ENCODE measurements around the gene ZSCAN25.
"Not testable (repeated sequence)": the region's sequence is repeated elsewhere in the genome, so short reads cannot be mapped to it uniquely, and the experiment has no call there.

The ZSCAN25 gene

DNA sequence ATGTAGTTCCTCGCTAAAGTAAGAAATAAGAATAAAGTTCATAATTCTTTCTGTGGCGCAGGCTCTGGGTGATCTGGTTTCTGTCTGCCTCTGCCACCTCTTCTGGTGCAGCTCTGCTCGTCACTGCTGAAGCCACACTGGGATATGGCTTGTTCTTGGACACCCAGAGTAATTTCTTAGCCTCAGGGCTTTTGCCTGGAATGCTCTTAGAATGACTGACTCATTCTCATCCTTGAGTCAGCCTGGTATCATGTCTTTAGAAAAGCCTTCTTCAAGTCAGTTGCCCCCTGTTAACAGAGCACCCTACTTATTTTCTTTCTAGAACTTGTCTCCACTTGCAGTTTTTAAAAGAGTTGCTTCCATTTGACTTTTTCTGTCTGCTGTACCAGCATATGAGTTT, 2.0 kb downstream of the ZSCAN25 start:
- DNase-seq: no peak

DNA sequence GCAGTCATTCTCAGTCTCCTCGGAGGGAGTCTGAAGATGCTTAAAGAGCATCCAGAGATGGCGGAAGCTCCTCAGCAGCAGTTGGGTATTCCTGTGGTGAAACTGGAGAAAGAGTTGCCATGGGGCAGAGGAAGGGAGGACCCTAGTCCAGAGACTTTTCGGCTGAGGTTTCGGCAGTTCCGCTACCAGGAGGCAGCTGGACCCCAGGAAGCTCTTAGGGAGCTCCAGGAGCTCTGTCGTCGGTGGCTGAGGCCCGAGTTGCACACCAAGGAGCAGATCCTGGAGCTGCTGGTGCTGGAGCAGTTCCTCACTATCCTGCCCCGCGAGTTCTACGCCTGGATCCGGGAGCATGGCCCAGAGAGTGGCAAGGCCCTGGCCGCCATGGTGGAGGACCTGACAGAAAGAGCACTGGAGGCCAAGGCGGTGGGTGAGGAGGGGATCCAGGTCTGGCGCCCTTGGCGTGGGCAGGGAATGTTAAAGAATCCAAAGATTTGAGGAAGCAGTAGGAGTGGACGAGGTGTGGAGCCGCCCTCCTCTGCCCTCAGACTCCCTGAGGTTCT, 2.9 kb downstream of the ZSCAN25 start:
- DNase-seq: no peak

DNA sequence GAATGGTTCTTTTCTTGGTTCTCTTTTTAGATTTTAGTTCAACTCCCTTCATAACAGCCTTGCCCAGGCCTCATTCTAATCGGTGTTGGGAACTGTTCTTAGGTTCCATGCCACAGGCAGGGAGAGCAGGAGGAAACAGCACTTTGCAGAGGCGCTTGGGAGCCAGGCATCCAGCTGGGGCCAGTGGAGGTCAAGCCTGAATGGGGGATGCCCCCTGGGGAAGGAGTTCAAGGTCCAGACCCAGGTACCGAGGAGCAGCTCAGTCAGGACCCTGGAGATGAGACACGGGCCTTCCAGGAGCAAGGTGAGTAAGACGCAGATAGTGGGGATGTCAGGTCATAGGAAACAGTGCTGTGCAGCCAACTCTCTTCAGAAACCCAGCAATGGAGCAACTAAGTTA, 4.5 kb downstream of the ZSCAN25 start:
- no peak for DNase-seq

DNA sequence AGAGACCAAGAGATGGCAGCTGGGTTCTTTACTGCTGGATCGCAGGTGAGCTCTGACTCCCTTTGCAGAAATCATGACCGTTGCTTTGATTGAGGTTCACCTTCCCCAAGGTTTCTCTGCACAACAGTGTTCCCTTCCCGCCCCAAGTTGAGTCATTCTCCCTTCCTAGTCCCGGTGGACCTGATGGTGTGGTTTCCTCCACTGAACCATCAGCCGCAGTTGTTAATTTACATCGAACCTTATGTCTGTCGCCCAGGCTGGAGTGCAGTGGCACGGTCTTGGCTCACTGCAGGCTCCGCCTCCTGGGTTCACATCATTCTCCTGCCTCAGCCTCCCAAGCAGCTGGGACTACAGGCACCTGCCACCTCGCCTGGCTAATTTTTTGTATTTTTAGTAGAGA, 5.8 kb downstream of the ZSCAN25 start:
- no peak for DNase-seq

DNA sequence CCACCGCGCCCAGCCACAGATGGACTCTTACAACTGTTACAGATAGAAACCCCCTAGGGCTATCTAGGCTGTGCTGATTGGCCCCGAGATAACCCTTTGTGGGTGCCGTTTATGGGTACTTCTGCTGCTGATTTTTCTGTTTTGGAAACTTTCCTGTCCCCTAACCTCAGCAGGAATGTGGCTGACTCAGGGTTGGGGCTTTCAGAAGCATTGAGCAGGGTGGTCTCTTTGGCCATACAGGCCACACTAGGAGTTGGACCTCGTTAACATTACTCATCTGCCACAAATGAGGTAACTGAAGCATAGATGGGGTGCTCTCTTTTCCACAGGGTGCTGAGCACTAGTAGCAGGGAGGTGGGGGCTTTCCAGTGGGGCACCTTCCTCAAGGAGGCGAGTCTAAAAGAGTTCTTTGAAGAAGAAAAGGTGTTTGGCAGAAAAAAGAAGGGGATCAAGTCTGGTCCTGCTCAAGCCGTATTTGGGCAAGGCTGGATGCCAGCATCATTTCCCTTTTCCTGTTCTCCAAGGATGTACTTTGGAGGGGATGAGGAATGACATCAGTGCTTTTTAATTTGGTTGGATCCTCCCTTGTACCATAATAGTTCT, 6.4 kb downstream of the ZSCAN25 start:
- no peak for DNase-seq

DNA sequence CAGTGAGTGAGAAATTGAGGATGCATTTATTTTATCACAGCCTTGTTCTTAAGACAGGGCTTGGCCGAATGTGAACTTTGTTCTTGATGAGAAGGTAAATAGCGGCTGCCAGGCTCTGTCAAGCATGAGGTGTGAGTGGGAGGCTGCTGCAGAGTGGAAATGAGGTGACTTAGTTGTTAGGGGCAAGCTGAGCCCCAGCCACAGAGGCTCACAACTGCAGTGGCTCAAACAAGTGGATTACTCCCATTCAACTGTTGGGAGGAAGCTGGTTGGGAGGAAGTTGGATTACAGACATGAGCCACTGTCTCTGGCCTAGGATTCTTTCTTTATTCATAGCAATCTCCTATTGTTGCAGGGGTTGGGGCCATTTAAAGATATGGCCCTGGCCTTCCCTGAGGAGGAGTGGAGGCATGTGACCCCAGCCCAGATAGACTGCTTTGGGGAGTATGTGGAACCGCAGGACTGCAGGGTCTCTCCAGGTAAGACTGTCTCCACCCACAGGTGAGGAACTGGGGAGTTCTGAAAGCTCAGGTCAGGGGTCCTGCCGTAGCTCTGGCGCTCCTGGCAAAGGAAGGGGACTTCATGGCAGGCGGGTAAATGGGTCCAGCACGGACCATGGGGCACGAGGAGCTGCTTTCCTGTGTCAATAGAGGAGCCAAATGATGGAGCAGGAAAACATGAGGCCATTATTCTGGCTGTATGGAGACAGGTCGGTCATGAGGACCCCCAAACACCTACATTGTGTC, 7.1 kb downstream of the ZSCAN25 start:
- DNase-seq: no peak

DNA sequence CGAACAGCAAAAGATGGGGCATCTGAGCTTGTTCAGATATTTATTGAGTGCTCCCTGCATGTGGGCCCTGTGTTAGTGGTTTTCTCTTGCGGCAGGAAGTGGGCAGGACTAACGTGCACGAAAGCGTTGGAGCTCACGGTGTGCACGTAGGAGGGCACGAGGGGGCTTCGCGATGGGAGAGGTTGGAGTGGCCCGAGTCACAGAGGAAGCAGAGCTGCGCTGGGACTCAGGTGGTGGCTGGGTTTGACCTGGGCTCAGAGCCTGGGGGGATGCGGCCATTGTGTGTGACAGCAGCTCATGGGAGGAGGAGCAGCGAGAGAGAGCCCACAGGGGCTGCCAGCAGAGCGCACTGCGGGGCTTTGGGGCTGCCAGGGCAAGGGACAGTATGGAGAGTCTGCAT, 7.7 kb downstream of the ZSCAN25 start:
- no peak for DNase-seq

DNA sequence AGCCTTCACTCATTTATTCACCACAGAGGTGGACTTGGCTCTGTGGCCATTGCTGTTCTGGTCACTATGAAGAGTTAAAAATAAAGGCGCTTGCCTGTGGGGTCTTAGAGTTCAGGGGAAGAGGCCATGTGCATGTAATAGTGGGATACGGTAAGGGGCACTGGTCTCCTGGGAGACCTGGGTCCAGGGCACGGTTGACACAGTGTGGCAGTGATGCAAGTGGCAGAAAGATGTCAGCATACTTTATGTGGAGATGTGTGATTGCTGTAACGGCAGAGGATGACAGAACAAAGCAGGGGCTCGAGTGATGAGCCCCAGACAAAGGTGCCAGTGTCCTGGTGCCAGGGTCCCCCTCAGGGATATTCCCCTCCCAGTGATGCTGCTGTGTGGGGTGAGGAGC, 8.6 kb downstream of the ZSCAN25 start:
- no peak for DNase-seq

DNA sequence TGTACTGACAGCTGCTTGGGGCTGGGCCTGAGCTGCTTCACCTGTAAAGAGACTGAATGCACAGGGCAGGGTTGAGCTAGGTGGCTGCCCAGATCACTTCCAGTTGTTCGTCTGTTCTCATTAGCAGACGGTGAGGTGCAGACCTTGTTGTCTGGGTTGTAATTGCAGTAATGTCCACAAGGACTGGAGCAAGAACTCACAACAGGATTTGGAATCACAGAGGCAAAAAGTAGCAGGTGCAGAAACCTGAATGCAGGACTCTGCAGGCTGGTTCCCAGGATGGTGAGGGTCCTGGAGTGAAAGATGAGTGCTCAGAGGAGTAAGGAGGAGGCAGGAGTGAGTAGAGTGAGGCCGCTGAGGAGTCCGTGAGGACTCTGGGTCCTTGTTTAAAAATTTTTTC, 9.2 kb downstream of the ZSCAN25 start:
- no peak for DNase-seq

DNA sequence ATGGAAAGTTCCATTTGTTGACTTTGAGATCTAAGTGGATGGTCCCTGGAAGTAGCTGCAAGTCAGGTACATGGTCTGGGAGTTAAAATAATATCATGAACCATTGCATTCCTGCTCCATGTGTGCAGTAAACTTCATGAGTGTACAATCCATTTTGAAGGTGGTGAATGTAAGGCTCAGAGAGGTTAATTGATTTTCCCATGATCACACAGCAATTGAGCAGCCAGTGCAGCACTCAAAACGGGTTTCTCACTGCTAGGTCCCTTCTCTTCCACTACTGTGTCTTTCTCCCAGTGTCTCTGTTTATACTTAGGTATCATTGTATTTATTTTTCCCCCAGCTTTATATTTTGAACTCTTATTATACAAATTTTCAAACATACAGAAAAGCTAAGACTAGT, 9.9 kb downstream of the ZSCAN25 start:
- DNase-seq: no peak

DNA sequence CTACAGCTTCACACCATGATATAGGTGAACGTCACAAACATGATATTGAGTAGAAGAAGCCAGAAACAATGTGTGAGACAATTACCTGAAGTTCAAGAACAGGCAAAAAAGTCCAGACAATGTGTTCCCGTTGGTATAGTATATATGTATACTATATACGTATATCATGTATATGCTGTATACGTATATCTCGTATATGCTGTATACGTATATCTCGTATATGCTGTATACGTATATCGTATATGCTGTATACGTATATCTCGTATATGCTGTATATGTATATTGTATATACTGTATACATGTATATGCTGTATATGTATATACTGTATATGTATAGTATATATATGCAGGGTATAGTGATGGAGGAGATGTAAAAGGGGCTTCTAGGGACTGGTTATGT, 10.8 kb downstream of the ZSCAN25 start:
- DNase-seq: no peak

DNA sequence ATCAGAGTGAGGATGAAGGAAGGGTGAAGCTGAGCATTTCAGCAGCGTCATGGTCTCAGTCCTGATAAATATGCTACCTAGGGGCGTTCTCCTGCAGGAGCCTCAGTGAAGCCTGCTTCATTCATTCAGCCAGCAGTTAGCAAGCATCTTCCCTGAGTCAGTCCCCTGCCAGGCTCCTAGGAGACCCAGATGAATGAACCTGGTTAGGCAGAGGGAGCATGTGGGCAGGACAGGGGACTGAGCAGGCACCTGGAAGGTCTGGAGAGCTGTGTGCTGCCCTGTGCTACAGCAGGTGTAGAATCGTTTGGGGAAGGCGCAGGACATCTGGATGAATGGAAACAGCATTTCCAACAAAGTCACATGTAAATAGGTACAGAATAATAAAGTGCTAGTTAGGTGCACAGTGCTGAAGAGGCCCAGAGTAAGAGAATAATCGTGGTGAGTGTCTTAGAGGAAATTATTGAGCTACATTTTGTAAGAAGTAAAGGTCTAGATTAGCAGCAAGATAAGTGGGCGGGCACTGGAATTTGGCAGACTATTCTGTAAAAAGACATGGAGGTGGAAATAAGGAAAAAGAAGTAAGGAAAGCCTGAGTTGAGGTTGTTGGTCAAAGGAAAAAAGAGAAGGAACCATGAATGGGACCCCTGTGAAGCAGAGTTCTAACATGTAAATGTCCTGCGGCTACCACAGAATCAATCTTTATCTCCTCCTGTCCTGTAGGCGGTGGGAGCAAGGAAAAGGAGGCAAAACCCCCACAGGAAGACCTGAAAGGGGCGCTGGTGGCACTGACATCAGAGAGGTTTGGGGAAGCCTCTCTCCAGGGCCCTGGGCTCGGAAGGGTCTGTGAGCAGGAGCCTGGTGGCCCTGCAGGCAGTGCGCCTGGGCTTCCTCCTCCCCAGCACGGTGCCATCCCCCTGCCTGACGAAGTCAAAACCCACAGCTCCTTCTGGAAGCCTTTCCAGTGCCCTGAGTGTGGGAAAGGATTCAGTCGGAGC, 12.0 kb downstream of the ZSCAN25 start:
- DNase-seq: no peak

DNA sequence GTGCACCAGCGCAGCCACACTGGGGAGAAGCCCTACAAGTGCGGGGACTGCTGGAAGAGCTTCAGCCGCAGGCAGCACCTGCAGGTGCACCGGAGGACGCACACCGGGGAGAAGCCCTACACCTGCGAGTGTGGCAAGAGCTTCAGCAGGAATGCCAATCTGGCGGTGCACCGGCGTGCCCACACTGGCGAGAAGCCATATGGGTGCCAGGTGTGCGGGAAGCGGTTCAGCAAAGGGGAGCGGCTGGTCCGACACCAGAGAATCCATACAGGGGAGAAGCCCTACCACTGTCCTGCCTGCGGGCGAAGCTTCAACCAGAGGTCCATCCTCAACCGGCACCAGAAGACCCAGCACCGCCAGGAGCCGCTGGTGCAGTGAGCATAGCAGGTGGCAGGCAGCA, 12.9 kb downstream of the ZSCAN25 start:
- no peak for DNase-seq

DNA sequence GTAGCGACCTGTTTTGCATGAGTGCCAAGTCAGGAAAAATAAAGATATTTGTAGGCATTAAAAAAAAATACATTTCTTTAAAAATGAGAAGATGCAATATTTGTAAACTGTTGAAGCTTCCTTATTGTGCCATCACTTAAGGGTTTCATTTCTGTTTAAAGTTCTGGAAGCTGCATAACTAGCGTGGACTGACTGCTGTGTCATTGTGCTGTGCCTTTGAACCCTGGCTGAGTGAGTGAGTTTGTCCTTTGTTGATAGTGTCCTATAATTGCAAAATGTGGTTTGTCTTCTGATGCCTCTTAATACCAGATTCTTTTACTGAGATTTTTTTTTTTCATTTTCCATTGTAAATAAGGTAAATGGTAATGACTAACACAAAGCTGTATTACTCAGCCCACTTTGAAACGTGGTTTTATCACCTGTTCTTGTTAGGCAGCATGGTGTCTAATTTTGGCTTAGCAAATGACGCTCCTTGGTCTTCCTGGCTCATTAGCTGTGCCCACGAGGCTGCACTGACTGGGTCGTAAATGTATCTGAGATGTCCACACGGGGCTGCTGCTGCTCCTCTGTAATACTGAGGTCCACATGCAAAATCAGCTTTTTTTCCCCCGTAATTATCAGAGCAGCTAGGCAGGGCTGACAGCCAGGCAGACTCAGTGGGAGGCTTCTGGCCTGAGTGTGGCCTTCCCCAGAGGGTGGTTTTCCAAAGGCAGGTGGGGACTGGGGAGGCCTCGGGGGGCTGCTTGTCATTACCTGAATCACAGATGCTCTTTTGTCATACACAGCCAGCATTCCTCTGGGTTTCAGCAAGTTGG, 14.8 kb downstream of the ZSCAN25 start:
- DNase-seq: peak; percentile 3

DNA sequence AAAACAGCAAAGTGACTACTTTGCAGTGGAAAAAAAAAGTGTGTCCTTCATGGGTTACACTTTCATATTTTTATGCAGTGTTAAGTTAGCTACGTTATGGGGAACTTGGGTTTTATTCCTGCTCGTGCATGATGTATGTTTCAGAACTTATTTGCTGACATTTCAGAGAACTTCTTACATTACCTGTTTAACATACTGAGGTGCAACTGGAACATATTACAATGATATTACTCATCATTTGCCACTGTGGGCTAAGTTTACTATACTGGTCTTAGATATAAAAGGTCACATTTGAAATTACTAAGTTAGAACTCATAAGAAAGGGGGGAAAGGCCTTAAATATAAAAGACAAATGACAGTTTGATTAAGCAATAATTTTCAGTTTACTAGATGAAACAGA, 20.7 kb downstream of the ZSCAN25 start:
- DNase-seq: not testable (repeated sequence)

DNA sequence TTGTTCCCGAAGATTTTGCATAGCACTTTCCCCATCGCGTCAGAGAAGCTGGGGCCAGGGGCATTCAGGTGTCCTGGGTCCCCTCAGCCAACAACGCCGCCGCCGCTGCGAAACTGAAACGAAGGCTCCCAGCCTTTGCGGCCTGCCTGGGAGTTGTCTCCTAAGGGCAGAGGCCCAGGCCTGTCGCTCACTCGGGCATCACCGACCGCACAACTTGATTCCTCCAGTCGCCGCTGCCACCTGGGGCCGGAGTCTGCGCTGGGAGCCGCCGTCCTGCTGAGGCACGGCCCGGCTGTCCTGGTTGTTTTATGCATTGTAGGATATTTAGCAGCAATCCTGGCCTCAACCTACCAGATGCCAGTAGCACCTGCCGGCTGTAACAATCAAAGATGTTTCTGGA, 22.0 kb downstream of the ZSCAN25 start:
- no peak for DNase-seq

DNA sequence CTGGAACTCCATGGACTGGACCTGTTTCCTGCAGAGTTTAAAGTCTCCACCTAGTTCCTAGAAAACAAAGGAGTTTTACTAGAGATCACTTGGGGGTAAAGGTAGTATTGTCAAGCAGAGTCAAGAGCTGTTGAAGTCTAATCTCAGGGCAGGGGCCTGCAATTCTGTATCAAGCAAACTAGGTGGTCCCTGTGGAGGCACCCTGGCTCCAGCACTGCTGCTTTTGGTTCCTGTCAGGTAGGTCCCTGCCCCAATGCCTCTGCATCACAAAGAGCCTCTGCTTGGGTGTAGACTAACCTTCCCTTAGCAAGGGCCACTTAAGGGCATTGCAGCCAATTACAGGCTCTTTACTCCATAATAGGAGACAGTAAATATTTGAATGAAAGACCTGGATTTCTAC, 22.5 kb downstream of the ZSCAN25 start:
- DNase-seq: no peak

DNA sequence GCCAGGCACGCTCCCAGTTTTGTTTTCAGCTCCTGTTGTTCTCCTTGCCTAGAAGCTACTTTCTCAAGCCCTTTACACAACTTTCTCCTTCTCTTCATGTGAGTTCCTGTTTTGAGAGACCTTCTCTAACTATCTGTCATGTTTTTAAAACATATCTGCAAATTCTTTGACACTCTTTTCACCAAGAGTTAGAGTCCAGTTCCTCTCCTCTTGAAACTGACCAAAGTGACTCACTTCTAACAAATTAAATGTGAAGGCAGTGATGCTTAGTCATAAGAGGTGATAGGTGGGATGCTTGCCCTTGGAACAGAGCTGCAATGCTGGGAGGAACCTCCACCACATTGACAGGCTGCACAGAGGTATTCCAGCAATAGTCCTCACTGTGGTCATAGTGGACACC, 25.3 kb downstream of the ZSCAN25 start:
- DNase-seq: no peak

DNA sequence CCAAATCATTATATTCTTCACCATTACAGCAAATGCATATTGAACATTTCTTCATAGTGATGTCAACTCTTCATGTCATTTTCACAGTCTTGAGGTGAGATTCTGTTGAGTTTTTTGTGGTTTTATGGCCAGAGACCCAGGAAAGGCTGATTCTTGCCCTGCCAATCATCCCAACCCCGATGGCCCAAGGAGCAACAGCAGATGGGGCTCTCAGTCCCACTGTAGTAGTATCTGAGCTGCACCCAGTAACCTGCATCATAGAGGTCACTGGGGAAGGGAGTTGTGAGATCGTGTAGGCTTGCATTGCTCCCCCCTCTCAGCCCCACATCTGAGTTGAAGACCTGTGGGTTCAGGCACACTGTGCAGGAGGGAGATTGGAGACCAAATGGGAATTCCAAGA, 26.7 kb downstream of the ZSCAN25 start:
- DNase-seq: no peak

DNA sequence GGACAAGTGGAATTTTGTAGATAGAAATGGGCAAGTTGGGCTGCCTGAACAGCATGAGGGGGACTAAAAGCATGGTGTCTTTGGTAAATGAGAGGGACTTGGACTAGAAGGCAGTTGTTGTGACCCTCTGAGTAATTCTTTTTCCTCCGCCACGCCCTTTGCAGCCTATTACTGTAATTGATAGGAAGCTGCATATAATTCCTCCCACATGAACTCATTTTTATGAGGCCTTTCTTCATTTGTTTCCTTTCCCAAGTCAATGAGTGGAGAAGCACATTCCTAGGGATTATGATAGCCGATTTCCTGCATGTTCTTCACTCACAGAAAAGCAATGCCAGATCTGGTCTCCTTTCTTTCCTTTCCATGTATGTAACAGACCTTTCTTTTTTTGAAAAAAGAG, 27.7 kb downstream of the ZSCAN25 start:
- no peak for DNase-seq

DNA sequence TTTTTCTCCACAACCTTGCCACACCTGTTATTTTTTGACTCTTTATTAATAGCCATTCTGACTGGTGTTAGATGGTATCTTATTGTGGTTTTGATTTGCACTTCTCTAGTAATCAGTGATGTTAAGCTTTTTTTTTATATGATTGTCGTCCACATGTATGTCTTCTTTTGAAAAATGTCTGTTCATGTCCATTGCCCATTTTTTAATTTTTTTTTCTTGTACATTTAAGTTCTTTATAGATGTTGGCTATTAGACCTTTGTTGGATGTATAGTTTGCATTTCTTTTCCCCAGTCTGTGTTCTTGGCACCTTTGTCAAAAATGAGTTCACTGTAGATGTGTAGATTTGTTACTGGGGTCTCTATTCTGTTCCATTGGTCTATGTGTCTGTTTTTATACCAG, 28.8 kb downstream of the ZSCAN25 start:
- DNase-seq: no peak

DNA sequence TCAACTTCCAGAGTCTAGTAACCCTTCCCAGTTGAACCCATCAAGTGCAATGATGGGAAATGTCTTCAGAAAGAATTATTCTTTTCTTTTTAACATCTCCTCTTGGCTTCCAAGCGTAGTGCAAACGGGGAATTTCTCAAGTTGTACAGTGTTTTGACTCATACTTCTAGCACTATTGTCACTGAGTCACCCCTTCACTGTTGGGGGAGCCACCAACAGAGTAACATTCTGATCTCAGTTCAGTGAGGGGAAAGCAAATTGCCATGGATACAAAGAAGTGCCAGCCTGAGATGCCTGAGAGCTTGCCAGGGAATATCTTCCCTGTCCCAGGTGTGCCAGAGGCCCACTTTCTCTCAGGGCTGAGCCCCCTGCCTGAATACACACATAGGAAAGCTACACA, 32.1 kb downstream of the ZSCAN25 start:
- DNase-seq: no peak

DNA sequence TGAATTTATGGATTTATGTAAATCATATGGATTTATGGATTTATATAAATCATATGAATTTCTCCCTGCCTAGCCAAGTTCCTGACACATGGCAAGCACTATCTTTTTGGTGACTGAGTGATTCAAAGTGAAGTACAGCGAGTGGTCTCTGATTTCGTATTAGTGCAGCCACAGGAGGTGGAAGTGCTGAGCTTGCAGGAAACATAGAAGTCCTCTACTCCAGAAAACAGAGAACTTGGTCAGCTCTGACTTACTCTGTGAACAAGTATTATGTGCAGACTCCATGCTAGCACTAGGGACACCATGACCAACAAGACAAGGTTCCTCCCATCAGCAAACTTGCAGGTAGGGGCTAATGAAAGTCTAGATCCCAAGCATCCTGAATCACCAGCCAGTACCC, 34.5 kb downstream of the ZSCAN25 start:
- no peak for DNase-seq
